HS-5 (cell line): ENCODE measurements around the gene DYNLT3.

ENCODE experiments used
- DNase-seq: peaks from one replicate; pipeline ENCODE4 v3.0.0-alpha.2; 2012; ENCODE audit warnings: low read depth

Gene DYNLT3

GRCh38 chrX:37846934-37847732 is at the start of gene DYNLT3:
DYNLT3 (minus strand) TSS chrX:37847571; CDS start chrX:37847510, 61 bp downstream.
- no peak for DNase-seq

GRCh38 chrX:37896511-37896890 is 49.1 kb upstream of the DYNLT3 start:
- no peak for DNase-seq

- DNase-seq: no peak
Observed at GRCh38 chrX:37895795-37896510, 48.6 kb upstream of the DYNLT3 start.

- no peak for DNase-seq
Observed at GRCh38 chrX:37894725-37895124, 47.4 kb upstream of the DYNLT3 start.

GRCh38 chrX:37888010-37888409 is 40.6 kb upstream of the DYNLT3 start:
- no peak for DNase-seq

- DNase-seq: no peak
Observed at GRCh38 chrX:37887347-37887746, 40.0 kb upstream of the DYNLT3 start.

- DNase-seq: no peak
Observed at GRCh38 chrX:37883196-37883595, 35.8 kb upstream of the DYNLT3 start.

- no peak for DNase-seq
Observed at GRCh38 chrX:37879692-37880091, 32.3 kb upstream of the DYNLT3 start.

- DNase-seq: no peak
Observed at GRCh38 chrX:37876716-37877115, 29.3 kb upstream of the DYNLT3 start.

GRCh38 chrX:37875675-37876074 is 28.3 kb upstream of the DYNLT3 start:
- no peak for DNase-seq

GRCh38 chrX:37873220-37873619 is 25.8 kb upstream of the DYNLT3 start:
- DNase-seq: no peak

GRCh38 chrX:37872303-37872655 is 24.9 kb upstream of the DYNLT3 start:
- no peak for DNase-seq

- DNase-seq: peak; percentile 79
Observed at GRCh38 chrX:37871626-37872302, 24.4 kb upstream of the DYNLT3 start.

GRCh38 chrX:37867536-37868153 is 20.3 kb upstream of the DYNLT3 start:
- no peak for DNase-seq

GRCh38 chrX:37863728-37864127 is 16.4 kb upstream of the DYNLT3 start:
- no peak for DNase-seq

GRCh38 chrX:37862851-37863250 is 15.5 kb upstream of the DYNLT3 start:
- DNase-seq: no peak

- no peak for DNase-seq
Observed at GRCh38 chrX:37860721-37861120, 13.3 kb upstream of the DYNLT3 start.

- DNase-seq: no peak
Observed at GRCh38 chrX:37854748-37855147, 7.4 kb upstream of the DYNLT3 start.

- no peak for DNase-seq
Observed at GRCh38 chrX:37854148-37854547, 6.8 kb upstream of the DYNLT3 start.

- DNase-seq: peak; percentile 35
Observed at GRCh38 chrX:37847733-37848197, 394 bp upstream of the DYNLT3 start.

GRCh38 chrX:37846558-37846933 is 825 bp downstream of the DYNLT3 start:
- DNase-seq: no peak

GRCh38 chrX:37846141-37846540 is 1.2 kb downstream of the DYNLT3 start:
- DNase-seq: no peak

- DNase-seq: no peak
Observed at GRCh38 chrX:37844622-37845021, 2.7 kb downstream of the DYNLT3 start.
